GM21381 (cell line): Measurements from ENCODE around the gene CPZ.

ENCODE experiments used
- ATAC-seq: cut with Tn5 transposase; IDR thresholded peaks from one replicate; pipeline ENCODE4 v1.9.1; 2021; ENCODE audit warnings: mild to moderate bottlenecking, moderate library complexity; ENCODE audit not compliant: unreplicated experiment

The CPZ gene

DNA sequence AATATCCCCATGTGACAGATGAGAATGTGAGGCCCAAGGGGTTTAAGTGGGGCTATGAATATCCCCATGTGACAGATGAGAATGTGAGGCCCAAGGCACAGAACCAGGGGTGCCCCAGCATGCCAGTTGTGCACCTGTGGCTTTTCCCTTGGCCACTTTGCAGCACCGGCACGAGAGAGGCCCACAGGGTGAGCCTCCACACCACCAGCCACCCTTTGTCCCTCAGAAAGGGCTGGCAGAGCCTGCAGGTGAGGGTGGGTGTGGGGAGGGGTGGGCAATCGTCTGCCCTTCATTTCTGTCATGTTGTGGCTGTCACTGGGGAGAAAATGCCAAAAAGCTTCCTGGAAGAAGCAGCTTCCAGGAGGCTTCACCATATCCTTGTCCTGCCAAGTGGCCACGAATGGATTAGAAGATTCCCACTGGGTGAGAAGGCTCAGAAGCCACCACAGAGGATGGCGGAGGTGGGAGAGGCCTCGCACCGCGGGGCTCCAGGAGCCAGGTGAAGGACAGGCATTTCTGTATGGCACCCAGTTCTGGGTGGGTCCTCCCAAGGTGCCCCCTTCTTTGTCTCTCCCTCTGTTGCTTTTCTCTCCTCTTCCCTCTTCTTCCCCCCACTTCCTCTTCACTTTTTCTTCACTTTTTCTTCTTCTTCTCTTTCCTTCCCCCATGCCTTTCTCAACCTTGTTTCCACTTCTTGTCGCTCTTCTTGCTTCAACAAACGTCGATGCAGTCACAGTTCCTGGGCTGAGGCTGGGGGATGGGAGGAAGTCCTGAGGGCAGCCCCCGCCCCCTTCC is 12.8 kb upstream of the CPZ start:
- no peak for ATAC-seq

GRCh38 chr4:8580321-8581093 is 12.1 kb upstream of the CPZ start, which contains the start of gene GPR78:
Gene GPR78, plus strand, starts transcription at chr4:8580392. Its CDS starts 591 bp downstream, at chr4:8580983.
- no peak for ATAC-seq

GRCh38 chr4:8581094-8581861 is 11.3 kb upstream of the CPZ start:
- no peak for ATAC-seq

- ATAC-seq: no peak
Observed at GRCh38 chr4:8582016-8582415, 10.5 kb upstream of the CPZ start.

DNA sequence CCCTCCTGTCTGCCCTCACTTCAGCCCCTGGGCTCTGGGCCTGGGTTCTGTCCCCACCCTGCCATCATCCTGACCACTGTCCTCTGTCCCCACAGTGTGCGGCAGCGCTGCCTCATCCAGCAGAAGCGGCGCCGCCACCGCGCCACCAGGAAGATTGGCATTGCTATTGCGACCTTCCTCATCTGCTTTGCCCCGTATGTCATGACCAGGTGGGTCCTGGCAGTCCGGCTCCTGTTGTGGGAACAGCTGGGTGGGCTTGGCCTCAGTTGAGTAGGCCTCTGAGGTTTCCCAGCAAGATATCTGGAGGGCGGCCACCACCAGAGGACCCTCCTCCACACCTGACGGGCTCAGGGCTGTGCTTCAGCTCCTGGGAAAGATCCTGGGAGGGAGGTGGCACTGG is 10.1 kb upstream of the CPZ start:
- no peak for ATAC-seq

DNA sequence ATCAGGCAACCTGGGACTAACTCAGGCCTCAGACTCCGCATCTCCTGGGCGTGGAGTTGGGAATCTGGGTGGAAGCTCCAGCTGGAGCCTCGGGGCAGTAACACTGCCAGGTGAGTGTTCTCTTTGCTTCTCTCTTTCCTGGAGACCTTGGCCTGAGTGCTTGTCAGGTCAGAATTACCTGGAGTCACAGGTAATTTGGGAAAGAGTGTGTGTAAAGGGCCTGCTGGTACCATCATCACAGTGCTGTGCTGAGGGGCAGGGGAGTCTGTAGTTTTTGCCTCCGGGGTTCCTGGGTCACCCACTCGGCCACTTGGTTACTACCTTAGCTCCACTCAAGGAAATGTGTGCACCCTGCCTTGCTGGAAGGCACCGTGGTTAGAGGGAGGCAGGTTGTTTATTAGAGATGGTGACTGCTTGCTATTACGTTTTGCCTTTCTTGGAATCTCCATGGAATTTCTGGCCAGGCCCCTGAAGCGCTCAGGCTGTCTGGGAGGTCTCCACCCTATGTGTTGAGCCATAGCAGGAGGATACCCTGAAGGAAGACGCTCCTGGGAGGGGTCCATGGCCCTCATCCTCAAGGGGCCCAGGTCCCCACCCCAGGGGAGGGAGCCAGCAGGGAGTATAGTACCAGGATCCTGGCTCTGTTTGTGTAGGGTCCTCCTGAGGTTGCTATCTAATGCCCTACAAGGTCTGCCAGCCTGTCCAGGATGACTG is 9.5 kb upstream of the CPZ start:
- no peak for ATAC-seq

DNA sequence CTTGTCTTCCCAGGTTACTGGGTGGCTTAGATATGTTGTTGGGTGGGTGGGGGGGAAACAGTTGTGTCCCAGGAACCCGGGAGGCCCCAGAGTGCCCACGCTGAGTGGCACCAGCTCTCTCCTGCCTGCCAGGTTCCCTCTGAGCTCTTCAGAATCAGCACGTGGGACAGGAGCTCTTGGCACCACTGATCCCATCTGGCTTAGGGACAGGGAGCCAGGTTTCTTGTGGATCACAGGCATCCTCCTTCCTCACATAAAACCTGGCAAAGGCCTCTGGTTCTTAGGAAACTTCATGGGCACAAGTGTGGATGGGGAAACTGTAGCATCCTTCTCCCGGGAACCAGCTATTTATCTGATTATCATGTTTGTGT is 8.9 kb upstream of the CPZ start:
- no peak for ATAC-seq

DNA sequence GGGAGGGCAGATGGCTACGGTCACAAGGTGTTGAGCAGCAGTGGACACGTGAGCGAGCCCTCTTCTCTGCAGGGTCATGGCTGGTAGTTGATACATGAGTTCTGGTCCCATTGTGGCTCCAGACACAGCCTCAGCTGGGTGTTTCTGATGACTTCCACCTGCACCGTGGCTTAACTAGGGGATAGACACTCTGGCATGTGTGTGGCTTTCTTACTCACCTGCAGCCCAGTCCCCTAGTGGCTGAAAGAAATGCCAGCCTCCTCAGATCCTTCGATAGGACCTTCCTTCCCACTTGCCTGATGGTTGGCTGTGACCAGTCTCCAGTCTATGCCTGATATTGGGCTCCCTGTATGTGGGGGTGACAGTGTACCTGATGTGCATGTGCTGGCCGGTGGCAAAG is 7.4 kb upstream of the CPZ start:
- ATAC-seq: no peak

- no peak for ATAC-seq
Observed at GRCh38 chr4:8585721-8586212, 6.8 kb upstream of the CPZ start.

DNA sequence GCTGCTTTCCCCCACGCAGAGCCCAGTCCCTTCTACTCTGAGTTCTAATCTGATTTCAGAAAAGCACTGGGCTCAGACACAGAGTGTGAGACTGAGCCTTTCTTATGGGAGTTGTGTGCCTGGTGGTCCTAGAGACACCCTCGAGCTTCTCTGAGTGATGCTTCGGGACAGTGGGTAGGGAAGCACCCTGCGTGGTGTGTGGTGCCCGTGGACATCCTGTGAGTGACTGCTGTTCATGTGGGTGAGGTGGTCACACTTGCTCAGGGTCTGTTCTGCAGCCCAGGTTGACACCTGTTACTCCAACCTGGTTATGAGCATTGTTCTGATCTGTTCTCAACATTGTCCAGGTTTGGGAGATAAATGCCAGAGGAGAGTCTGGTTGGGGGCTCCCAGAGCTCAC is 6.3 kb upstream of the CPZ start:
- ATAC-seq: no peak

GRCh38 chr4:8586671-8587468 is 5.7 kb upstream of the CPZ start:
- no peak for ATAC-seq

GRCh38 chr4:8587469-8588195 is 4.9 kb upstream of the CPZ start:
- ATAC-seq: no peak

DNA sequence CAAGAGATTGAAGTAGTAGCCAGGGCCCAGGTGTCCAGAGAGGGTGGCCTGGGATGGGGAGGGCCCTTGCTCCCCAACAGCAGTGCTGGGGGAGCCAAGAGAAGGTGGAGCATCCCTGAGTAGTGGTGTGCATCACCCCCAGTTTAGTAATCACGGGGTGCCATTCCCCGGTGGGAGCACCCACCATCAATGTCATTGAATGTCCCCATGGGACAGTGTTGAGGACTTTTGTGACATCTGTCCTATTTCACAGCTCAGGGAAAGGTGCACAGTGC is 4.4 kb upstream of the CPZ start:
- no peak for ATAC-seq

- ATAC-seq: no peak
Observed at GRCh38 chr4:8589336-8589735, 3.2 kb upstream of the CPZ start.

GRCh38 chr4:8589823-8590545 is 2.6 kb upstream of the CPZ start:
- ATAC-seq: no peak

DNA sequence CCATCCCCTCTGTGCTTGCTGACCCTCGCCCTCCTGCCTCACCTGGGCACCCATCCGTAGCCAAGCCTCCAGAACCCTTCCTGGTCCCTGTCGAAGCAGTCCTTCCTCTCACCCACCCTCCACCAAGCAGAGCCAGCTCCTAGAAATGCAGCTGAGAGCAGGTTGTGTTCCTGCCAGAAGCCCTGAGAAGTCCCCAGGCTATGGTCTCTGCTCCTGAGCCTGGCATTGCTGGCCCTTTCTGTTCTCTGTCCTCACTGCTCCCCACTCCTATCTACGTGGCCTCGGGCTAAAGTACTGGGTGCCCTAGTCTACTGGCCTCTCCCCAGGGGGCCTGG is 2.1 kb upstream of the CPZ start:
- ATAC-seq: no peak

DNA sequence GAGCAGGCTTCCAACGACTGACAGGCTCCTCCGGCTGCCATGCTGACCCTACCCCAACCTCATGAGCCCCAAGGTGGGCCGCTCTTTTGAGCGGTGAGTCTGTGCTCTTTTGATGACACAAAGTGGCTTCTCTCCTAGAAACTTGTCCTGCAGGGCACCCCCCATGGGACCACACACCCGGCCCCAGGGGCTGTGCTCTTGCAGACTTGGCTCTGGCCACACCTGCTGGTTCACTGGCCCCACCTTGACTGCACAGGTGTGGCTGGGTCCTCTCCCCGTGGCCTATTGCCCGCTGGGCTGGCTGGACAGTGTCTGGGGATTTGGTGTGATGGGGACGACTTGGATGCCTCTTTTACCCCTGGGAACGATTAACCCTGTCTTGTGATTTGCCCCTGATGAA is 1.5 kb upstream of the CPZ start:
- ATAC-seq: no peak

- no peak for ATAC-seq
Observed at GRCh38 chr4:8591626-8592365, 769 bp upstream of the CPZ start.
